GDM1 (cell line): ENCODE measurements around the gene PRSS27.

Experiments used
- DNase-seq: peaks from one replicate; lab custom pipeline; 2025; lab: John Stamatoyannopoulos, UW

Gene PRSS27

DNA sequence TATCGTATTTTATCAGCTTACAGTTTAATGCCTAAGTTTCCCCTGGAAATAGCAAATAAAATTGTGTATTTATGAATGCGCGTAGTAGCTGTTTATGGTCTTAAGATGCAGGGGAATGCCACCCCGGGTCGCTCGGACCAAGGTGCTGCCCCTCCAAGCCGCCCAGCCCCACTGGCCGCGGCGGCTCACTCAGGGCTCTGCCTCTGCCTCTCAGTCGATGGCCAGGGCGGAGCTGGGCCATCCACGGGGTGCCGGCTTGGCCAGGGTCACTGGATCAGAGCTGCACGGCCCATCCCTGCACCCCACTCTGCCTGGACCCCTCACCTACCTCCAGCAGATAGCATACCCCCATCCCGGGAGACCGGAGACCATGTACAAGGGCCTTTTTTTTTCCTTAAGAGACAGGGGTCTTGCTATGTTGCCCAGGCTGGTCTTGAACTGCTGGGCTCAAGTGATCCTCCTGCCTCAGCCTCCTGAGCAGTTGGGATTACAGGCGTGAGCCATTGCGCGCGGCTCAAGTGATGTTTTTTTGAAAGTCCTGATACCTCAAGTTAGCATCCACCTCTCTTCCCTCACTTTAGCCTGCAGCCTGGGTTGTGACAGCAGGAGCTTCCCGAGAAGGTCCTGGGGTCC, 11.0 kb downstream of the PRSS27 start:
- DNase-seq, result no peak

DNA sequence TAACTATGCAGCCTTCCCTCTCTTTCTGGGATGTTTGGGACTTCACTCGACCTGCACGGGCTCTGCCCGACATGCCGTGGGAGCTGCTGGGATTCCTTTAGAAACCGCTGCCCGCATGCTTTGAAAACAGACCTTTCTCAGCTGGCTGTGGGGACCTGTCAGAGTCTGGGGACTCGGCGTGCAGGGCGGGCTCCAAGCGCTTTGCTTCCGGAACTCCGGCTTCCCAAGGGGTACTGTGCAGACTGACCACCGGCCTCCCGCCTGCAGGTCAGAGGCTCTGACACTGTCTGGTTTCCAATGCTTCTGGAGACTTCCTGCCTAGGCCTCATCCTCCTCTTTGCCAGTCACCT, 11.8 kb downstream of the PRSS27 start:
- DNase-seq, result no peak

DNA sequence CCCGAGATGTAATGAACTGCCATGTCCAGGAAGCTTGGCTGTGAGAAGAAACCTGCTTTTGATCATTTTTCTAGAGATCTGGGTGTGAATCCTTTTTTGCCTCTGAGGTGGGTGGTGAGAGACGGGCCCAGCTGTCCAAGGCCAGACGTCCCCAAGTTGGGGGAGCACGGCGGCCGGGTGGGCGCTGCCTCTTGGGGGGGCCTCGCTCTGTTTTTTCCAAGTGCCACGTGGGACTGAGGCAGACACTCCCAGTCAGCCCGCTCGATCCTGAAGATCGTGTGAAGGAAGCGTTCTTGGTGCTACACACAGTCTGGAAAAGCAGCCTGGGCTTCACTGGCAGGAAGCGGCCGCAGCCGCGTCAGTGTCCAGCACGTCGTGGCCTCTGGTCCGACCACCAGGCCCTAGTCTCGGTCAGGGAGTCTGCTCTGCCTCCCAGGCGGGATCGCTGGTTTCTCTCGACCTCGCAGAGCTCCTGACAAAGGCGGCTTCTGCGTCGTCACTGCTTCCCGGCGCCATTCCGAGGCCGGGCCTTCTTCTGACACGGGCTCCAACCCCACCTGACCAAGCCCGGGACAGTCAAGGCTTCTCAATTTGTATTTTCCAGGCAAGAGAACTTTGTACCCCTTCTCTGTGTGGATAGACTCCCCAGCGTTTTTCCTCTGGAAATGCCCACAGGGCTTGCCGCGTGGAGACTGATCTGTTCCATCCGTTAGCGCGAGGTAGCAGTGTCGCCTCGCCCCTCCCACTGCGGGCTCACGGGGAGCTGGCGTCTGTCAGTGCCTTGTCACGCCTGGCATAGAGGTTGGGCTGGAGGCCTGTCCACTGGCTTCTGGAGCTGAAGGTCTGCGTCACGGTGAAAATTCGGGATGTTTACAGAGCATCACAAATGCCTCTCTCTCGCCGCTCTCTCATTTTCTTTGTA, 12.4 kb downstream of the PRSS27 start:
- DNase-seq, result no peak

DNA sequence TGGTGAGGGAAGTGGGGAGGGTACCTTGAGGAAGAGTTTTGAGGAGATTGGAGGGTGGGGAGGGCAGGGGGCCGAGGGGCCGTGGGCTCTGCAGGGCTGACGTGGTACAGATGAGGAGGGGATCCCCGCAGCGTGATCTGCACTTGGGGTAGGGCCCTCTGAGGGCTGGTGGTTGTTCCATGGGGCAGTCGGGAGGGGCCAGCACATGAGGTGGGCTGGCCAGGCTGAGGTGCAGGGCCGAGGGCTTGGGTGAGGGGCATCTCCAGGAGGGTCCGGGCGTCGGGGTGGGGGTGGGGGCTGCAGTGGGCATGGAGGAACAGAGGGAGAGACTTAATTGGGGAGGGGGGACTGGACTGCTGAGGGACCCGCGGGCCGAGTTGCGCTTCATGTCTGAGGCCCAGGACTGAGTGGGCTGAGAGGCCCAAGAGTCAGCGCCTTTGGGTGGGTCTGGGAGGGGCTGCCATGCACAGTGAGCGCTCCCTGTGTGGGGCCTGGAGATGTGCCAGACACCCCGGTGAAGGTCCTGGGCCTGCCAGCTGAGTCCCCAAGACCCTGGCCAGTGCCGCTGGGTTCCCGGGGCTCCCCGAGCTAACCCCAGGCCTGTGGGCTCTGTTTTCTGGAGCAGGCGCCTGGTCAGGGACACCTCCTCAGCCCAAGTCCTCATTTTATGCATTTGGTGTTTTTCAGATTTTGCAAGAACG, 13.3 kb downstream of the PRSS27 start:
- DNase-seq, result no peak

DNA sequence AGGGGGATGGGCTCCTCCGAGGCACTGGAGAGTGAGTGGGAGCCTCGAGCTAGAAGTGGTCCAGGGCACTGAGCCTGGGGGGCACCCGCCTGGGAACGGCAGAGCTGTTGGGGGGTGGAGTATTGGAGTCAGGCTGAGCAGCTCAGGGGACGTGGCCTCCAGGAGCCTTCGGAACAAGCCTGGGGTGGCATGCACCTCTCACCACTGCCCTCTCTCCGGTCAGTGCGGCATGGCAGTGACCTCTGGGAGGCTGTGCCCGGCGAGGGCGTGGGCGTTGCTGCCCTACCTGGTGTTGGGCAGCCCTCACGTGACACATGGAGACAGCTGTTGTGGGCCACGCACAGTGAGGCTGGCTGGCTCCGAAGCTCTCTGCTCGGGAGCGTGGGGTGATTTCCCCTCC, 13.9 kb downstream of the PRSS27 start:
- DNase-seq, result no peak

DNA sequence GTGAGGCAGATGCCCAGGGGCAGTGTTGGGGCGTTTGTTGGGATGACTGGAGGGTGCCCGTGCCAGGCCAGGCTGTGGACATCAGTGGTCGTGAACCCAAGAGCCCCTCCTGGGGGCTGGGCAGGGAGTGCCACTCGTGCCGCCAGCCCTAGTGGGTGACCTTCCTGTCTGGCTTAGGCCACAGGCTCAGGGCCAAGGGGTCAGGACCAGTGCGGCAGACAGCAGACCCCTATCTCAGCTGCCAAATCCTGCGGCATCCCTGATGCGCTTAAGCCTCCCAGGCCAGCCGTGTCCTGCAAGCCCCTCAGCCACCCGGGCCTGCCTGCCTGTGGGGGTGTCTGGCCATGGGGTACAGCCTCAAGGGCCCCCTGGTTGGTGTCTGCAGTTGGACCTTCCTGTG, 14.7 kb downstream of the PRSS27 start:
- no peak for DNase-seq

DNA sequence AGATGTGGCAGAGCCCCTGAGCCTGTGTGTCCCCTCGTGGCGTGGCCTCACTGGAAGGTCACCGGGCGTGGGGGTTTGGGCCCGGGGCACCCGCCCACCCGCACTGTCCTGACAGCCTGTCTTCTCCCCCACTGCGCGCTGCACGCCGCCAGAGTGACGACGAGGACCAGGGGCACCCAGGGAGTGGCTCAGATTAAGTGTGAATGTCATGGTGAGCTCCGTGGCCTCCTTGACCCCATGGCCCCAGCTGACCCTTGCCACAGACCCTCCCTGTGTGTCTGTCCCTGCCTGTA, 15.1 kb downstream of the PRSS27 start:
- no peak for DNase-seq

DNA sequence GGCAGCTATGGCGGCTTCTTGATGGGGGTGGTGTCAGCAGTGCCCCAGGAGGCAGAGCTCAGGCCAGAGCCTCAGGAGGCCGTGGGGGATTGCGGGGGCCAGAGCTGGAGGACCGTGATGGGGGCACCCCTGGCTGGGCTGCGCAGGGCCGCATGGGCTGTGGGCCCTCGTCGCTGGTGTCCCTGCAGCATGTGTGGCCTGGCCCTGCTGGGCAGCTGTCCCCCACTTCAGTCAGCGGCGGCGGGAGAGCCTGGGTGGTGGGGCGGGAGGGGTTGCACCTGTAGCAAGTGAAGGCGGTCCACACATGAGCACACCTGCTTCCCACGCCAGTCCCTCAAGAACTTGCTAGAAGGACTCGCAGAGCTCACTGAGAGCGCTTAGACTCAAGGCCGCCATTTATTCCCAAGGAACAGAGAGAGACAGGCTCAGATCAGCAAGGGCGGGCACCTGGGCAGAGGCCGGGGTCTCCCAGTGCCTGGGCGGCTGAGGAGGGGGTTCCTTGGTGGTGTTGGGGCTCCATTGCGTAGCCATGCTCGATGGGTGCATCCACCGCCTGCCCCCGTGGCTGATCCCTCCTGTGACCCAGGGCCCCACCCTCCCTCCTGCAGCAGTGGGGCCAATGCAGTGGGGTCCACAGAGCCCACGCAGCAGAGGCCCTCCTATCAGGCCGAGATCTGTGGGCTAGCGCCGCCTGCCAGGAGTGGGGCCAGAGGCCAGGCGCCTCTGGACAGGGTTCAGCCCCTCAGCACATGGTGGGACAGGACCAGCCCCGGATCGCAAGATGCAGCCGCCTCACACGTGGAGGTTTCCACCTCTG, 15.7 kb downstream of the PRSS27 start:
- DNase-seq, result no peak

DNA sequence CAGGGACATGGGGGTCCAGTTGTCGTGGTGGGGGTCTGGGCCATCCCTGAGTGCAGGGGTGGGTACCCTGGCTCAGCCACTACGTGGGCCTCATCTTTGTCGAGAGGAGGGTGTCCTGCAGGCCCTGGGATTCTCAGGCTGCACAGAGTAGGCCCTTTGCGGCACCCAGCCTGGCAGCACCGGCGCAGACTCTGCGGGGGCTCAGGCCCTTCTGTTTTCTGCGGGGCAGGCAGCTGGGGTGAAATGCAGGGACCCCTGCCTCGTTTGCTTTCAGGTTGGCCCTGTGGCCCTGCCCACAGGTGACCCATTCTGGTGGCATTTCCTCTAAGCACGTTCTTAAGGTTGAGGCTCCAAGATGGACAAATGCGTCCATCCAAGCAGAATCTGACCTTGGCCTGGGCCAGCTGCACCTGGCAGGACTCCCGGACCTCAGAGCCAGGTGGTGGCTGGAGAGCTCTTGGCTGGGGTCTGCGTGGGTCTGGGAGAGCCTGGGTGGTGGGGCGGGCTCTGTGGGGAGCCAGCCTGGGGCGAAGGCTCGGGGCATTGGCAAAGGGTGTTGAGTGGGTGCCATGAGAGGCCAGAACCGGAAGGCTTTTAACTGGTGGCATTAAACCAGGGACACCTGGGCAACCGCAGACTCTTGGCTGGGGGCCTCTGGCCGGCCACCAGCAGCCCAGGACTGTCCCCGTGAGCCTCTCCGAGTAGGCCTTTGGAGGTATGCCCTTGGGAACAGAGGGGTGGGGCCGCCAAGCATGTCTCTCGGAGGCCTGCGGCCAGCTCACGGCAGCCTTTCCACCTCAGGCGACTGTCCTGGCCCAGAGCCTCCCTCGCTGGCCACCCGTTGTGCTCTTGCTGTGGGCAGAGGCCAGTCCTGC, 16.9 kb downstream of the PRSS27 start:
- DNase-seq, result no peak

DNA sequence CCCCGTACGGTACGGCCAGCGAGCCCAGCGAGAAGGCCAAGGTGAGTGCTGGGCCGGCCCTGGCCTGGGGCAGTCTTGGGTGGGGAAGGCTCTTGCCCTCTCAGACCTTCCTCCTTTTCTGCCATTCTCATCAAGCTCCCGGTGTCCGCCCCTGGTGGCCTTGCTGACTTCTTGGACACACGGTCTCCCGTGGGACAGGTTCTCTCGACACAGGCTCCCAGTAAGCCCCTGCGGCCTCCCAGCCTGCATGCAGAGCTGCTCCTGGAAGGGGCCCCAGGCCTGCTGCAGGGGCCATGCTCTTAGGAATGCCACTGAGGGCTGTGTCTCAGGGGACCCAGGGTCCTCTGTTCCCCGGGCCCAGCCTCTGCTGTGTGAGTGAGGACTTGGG, 17.6 kb downstream of the PRSS27 start:
- no peak for DNase-seq

DNA sequence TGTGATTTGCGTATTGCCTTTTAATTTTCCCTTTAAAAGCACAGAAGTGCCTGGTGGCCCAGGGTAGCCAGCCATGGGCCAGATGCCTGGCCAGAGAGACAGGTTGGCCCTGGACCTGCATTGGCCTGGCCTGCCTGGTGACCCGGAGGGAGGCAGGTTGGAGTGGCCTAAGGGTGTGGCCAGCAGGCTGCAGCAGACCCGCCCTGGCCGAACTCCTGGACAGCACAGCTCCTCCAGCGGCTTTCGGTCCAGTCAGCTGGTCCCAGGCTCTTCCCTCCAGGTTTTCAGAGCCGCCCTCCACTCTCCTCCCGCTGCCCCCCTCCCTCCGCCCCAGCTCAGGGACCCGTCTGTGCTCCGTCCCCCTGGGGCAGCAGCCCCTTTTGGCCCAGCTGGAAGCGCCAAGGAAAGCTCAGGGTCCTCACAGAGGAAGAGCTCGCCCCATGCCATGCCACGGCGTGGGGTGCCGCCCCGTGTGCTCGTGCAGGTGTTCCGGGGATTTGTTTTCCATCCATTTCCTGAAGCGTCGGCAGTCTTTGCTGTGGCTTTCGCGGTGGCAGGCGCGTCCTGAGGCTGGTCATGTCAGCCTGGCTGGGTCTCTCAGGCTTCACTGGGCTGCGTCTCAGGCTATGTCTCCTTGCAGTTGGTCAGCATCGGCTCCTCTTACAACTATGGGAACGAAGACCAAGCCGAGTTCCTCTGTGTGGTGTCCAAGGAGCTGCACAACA, 18.1 kb downstream of the PRSS27 start:
- DNase-seq, result no peak

DNA sequence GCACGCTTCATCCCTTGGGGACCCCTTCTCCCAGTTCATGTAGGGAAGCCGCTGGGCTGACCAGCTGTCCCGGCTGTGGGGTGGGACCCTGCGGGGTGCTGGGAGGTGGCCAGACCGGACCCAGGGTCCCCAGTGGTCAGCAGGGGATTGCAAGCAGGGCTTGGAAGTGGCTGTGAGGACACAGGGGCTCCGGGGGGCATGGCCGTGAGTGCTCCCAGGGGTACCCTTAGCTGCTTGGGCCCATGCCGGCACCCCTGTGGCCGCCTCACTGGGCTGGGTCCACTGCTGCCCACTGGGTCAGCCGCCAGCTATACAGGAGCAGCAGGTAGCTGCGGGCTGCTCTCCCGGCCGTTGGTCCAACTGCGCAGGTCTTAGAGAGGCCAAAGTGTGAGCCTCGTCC, 18.8 kb downstream of the PRSS27 start:
- DNase-seq, result no peak

DNA sequence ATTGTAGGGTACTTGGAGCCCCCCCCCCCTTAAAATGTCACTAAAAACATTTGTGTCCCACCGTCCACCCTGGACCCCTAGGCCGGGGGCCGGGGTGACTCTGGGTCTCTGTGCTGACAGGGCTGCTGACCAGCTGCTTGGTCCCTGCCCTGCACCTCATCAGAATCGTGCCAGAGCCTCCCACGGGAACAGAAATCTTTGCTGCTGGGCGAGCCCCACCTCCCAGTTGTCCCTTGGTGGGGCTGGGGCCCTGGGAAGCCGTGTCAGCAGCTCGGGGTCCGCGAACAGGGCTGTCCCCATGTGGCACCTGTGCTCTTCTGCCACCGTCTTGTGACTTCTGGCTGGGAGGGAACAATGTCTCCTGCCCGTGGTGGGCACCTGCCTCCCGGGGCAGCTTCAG, 19.2 kb downstream of the PRSS27 start:
- no peak for DNase-seq

DNA sequence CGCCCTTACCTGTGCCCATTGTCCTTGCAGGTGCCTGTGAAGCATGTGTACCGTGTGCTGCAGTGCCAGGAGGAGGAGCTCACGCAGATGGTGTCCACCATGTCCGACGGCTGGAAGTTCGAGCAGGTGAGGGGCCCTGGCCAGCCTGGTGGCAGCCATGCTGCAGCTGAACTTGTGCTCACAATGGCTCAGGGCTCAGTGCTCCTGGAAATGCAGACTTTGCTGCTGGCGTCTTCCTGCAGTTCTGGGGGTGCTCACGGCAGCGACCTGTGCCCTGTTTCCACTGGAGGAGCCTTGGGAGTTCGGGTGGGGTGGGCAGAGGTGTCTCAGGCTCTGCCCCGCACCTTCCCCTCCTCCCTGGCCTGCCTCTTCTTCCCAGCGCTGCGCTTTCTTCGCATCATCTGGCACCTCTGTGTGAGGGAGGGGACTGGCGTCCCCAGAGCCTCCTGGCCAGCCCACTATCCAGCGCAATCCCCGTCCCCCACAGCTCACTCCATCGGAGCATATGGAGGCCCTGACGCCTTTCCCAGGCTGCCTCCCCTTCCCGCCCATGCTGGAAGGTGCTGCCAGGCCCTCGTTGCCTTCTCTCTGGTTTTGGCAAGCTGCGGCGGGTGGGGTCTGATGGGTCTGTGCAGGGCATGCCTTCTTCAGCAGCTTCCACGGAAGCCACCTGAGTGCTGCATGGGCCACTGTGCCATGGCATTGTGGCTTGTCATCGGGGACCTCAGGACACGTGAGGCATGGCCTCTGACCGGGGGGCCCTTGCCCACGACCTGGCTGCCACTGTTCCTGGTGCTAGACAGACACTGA, 20.0 kb downstream of the PRSS27 start:
- no peak for DNase-seq

DNA sequence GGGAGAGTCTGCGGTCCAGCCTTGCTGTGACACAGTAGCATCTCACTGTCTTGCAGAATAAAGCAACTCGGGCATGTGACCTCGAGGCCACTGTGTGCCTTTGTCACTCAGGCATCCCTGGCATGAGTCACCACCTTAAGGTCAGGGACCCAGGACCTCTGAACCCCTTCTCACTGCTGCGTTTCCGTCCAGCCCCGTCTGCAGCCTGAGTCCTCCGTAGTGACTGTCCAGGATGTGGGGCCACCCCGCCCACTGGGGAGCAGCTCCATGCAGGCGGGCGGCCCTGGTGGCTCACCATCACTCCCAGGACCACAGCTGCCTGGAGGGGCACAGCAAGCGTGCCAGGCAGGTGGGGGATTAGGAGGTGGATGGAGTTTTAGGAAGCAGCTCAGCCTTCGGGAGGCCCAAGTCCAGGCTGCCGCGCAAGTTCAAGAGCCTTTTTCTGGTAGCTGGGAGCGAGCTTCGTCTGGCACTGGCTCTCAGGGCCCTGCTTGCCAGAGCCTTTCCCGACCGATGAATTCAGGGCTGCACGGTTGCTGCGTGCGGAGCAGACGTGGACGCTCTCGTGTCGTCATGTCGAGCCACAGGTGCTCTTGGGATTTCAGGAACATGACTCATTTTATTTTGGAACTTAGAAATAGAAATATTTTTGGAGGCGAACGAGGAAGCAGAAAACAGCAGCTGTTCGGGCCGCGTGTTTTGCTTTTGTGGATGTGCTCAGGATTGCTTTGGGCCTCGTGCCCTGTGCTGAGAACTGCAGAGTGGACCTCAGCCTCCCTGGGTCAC, 20.9 kb downstream of the PRSS27 start:
- DNase-seq, result no peak

DNA sequence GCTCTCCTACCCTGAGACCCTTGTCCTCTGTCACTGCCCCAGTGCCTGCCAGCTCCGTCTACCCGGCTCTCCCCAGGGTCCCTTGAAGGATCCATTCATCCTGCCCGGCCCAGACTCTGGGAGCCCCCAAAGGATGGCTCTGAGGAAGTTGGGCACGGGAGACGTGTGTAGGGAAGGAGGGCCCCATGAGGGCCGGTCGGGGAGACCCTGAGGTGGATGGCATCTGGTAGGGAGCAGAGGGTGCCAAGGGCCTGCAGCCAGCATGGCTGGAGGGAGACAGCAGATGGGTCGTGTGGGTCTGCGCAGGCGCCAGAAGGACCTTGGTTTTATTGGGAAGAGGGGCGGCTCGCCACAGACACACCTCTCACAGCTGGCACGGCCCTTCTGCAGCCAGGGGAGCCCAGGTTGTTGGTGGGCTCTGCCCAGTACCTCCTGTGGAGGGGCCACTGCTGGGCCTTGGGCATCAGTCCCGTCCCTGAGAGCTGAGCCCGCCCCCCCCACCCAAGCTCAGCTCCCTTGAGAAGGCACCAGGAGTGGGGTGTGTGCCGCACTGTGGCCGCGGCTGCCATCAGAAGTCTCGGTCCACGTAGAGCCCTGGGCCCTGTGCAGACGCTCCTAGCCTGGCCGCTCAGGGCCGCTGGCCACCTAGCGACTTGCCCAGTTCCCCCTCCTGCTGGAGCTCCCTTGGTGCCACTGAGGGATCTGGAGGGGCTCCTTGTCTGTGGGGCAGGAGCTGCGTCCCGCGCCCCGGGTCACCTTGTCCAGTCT, 21.7 kb downstream of the PRSS27 start:
- DNase-seq, result no peak

DNA sequence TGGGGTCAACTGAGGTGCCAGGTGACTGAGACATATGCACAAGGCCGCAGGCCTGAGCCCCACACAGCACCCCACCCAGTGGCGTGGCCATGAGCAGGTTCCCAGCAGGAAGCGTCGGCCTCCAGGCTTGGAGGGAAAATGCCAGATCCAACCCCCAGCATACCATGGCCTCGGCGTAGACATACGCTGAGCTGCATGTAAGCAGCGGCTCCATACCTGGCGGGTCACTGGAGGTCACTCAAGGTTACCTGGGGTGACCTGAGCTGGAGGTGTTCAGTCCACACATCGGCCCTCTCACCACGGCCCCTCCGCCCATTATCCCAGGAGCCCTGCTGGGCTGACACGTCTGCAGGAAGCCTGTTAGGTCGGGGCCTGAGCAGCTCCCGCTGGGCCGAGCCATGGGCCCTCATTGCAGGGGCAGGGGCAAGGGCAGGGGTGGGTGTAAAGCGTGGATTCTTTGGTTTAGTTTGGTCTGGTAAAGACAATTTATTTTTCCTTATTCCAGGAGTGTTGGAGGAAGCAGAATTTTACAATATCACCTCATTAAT, 22.5 kb downstream of the PRSS27 start:
- DNase-seq, result no peak
